ENCODE data around the gene SSBP2.

SSBP2 gene

GRCh38 chr5:81608976-81609375 lies 141.9 kb downstream of the SSBP2 start:
- H3K9ac ChIP-seq (ENCODE audit: low read length) = no peak overlapping the region
- no peak overlapping the region for H2AFZ ChIP-seq (ENCODE audit: low read depth, low read length, severe bottlenecking)
- H3K9me2 ChIP-seq (replicated peaks; ENCODE audit: insufficient read depth, low read length) = no peaks in the 10 kb centered on the region
- H3F3A ChIP-seq (ENCODE audit: insufficient read depth) = no peaks in the 10 kb centered on the region
- H4K20me1 ChIP-seq (ENCODE audit: low read depth, low read length) = no peaks in the 10 kb centered on the region
- no peak overlapping the region for H3K4me2 ChIP-seq (ENCODE audit: low read depth, low read length, poor library complexity, severe bottlenecking)
- no peaks in the 10 kb centered on the region for H3K27me3 ChIP-seq (ENCODE audit: low read length)
- H3K27ac ChIP-seq (ENCODE audit: low read depth, low read length) = no peak overlapping the region
- H3K9me3 ChIP-seq (ENCODE audit: insufficient read depth, low read length) = peaks cover 15% of the 10 kb centered on the region; the same call in 1 of the 2 replicates
- H3K4me3 ChIP-seq (ENCODE audit: insufficient read depth, low read length, poor library complexity, severe bottlenecking) = no peak overlapping the region
- no peak for TF ChIP-seq EZH2phosphoT487 (conservative IDR thresholded peaks at IDR 0.05; ENCODE audit: low read length)
- no peak for TF ChIP-seq CTCF (IDR thresholded peaks at IDR 0.05; ENCODE audit: insufficient read depth, low read length, poor library complexity, severe bottlenecking)
- H3K36me3 ChIP-seq (ENCODE audit: low read length) = peaks cover 51% of the 10 kb centered on the region
- no peaks in the 10 kb centered on the region for H3K79me2 ChIP-seq (ENCODE audit: insufficient read depth, low read length)

- Histone ChIP-seq H3F3A (ENCODE audit: insufficient read depth) (no peaks in the 10 kb centered on the region), H3K4me3 (ENCODE audit: insufficient read depth, low read length, poor library complexity, severe bottlenecking) (no peak overlapping the region), H3K9ac (ENCODE audit: low read length) (no peak overlapping the region), H4K20me1 (ENCODE audit: low read depth, low read length) (no peaks in the 10 kb centered on the region), H3K79me2 (ENCODE audit: insufficient read depth, low read length) (no peaks in the 10 kb centered on the region), H3K27ac (ENCODE audit: low read depth, low read length) (no peak overlapping the region), H2AFZ (ENCODE audit: low read depth, low read length, severe bottlenecking) (no peak overlapping the region), H3K27me3 (ENCODE audit: low read length) (no peaks in the 10 kb centered on the region), H3K36me3 (ENCODE audit: low read length) (peaks cover 42% of the 10 kb centered on the region), H3K4me2 (ENCODE audit: low read depth, low read length, poor library complexity, severe bottlenecking) (no peak overlapping the region), H3K9me2 (replicated peaks; ENCODE audit: insufficient read depth, low read length) (no peaks in the 10 kb centered on the region), H3K9me3 (ENCODE audit: insufficient read depth, low read length) (peaks cover 15% of the 10 kb centered on the region; the same call in 1 of the 2 replicates)
- TF ChIP-seq CTCF (IDR thresholded peaks at IDR 0.05; ENCODE audit: insufficient read depth, low read length, poor library complexity, severe bottlenecking) = no peak
- no peak for TF ChIP-seq EZH2phosphoT487 (conservative IDR thresholded peaks at IDR 0.05; ENCODE audit: low read length)
Measured at GRCh38 chr5:81607693-81608092, 143.2 kb downstream of the SSBP2 start.

DNA sequence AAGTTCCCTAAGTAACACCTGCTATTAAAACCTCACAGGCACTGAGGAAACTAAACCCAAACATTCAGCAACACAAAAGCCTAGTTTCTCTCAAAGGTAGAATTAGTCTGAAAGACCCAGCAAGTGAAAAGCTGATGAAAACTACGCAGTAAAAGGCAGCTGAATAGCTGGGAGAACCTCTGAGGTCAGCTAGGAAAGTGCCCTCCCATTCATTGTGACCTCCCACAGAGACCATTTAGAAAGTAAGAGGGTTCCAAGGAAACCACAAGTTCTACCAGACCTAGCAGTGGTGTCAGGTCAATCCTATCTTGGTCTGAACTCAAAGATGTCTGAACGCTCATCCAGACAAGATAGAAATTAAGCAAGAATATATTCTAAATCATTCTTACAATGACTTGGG lies 144.7 kb downstream of the SSBP2 start:
- Histone ChIP-seq H3K27ac (ENCODE audit: low read depth, low read length) (no peak overlapping the region), H2AFZ (ENCODE audit: low read depth, low read length, severe bottlenecking) (no peak overlapping the region), H3K27me3 (ENCODE audit: low read length) (no peaks in the 10 kb centered on the region), H3K79me2 (ENCODE audit: insufficient read depth, low read length) (no peaks in the 10 kb centered on the region), H3K9me2 (replicated peaks; ENCODE audit: insufficient read depth, low read length) (no peaks in the 10 kb centered on the region), H3K9ac (ENCODE audit: low read length) (no peak overlapping the region), H3K36me3 (ENCODE audit: low read length) (peaks cover 27% of the 10 kb centered on the region), H3K4me2 (ENCODE audit: low read depth, low read length, poor library complexity, severe bottlenecking) (no peak overlapping the region), H4K20me1 (ENCODE audit: low read depth, low read length) (no peaks in the 10 kb centered on the region), H3F3A (ENCODE audit: insufficient read depth) (no peaks in the 10 kb centered on the region), H3K4me3 (ENCODE audit: insufficient read depth, low read length, poor library complexity, severe bottlenecking) (no peak overlapping the region), H3K9me3 (ENCODE audit: insufficient read depth, low read length) (peaks cover 15% of the 10 kb centered on the region; the same call in 1 of the 2 replicates)
- no peak for TF ChIP-seq EZH2phosphoT487 (conservative IDR thresholded peaks at IDR 0.05; ENCODE audit: low read length)
- no peak for TF ChIP-seq CTCF (IDR thresholded peaks at IDR 0.05; ENCODE audit: insufficient read depth, low read length, poor library complexity, severe bottlenecking)

Data from SU-DHL-6 (cell line).